Right ventricle myocardium inferior (tissue), 1 donor: ENCODE data around the gene ABCB1. TPM values are rescaled to one million over a fixed set of nuclear protein-coding genes. Genes with fewer than 3 reads are reported as not detected.

Experiments used
- ATAC-seq: fragments of 200-7000 bp; cut with Tn5 transposase; one replicate; pipeline ENCODE4 v1.9.1; 2020; ENCODE audit warnings: mild to moderate bottlenecking, moderate library complexity
- DNase-seq: peaks from one replicate; pipeline ENCODE4 v3.0.0; 2021; ENCODE audit errors: missing footprints
- intact Hi-C: fragments of 100-400 bp; cut with DNase I; formaldehyde crosslinking; loops from one replicate; pipeline ENCODE4 v1.11.0; 2022
- long read RNA-seq: library from polyadenylated mRNA; unstranded; transcript quantifications from one replicate; pipeline ENCODE4 v2.0.0, GENCODE V29; 2021
- total RNA-seq: library from RNA; stranded (reverse); fragmentation: NEBNext Ultra II Directional; extraction: Animal tissue kit (Norgen Biotek cat#: 25700); gene quantifications from one replicate; pipeline ENCODE4 v1.2.1, GENCODE V29; 2021
- donor health status: DM: no; HTN: yes; CAD: no; lungs with severe emphysema.

ABCB1 gene
- total RNA-seq, result 4.5 TPM
- long read RNA-seq, partial matches to known transcripts, result 1 of 2 reads
- long read RNA-seq, other reads (novel, unspliced or antisense), result 1 of 2 reads

GRCh38 chr7:87600130-87601124 is at the start of gene ABCB1:
ABCB1 (minus strand) TSS chr7:87600884; CDS start chr7:87600184, 700 bp downstream.
- ATAC-seq (peak; percentile 71), DNase-seq (peak; percentile 63)
- intact Hi-C loops, result no loop called here

GRCh38 chr7:87648316-87648715 is 47.6 kb upstream of the ABCB1 start:
- intact Hi-C loops, result no loop called here
- DNase-seq, result no peak
- no peak for ATAC-seq

DNA sequence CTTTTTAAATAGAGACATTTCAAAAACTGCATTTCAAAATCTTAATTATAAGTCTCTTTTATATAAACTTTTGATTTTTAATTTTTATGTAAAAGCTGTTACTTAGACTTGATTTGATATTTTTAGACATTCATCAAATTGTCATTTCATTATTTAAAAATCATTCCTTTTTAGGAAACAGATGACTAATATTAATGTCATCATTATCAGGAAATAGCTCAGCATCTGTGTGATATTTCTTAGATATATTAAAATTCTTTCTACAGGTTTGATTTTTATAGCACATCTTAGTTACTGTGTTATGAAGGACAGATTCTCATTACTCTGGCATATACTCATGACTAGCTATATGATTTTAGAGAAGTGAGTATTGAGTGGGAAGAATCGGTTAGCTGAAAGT is 44.8 kb upstream of the ABCB1 start:
- intact Hi-C loops, result no loop called here
- DNase-seq (no peak), ATAC-seq (no peak)

DNA sequence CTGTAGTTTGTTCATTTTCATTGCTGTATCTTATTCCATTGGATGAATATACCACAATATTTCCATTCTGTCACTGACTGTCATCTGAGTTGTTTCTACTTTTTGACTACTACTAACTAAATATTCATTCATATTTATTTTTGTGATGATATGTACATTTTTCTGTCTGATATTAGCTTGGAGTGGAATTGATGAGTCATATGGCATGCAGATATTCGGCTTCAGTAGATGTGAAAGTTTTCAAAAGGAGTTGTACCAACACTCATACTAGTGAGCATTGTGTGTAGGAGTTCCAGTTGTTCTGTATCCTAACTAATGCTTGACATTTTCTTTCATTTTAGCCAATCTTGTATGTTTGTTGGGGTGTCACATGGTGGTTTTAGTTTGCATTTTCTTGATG is 35.2 kb upstream of the ABCB1 start:
- intact Hi-C loops, result no loop called here
- ATAC-seq (no peak), DNase-seq (no peak)

DNA sequence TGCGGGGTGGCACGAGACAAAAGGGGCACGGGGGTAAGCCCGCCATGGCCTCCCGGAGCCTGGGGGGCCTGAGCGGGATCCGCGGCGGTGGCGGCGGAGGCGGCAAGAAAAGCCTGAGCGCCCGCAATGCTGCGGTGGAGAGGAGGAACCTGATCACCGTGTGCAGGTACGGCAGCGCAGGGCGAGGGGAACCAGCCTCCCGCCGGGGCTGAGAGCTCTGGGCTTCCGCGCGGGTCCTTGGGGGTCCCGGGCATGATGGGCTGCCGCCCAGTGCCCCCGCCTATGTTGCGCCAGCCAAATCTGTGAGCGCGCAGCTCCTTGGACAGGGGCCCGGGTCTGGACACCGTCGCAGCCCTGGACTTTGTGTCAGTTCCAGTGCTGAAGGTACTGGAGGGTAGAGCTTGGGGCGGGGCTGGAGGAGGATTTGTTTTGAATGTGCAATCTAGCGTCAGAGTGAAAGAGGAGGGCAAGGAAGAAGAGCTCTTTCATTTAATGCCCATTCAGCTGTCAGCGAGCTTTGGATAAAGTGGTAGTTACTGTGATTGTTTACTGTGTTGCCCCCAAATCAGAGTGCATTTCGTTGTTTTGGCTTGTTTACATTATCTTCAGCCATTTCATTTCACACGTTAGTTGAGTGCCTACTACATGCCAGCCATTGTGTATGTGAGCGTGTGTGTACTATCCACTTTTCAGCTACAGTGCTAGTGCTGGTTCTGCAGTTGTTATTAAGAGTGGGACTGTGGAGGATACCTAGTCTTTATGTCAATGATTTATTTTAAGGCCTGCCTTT is 28.3 kb upstream of the ABCB1 start:
- peak; percentile 58 for DNase-seq
- intact Hi-C loops, result no loop called here
- peak; percentile 34 for ATAC-seq

DNA sequence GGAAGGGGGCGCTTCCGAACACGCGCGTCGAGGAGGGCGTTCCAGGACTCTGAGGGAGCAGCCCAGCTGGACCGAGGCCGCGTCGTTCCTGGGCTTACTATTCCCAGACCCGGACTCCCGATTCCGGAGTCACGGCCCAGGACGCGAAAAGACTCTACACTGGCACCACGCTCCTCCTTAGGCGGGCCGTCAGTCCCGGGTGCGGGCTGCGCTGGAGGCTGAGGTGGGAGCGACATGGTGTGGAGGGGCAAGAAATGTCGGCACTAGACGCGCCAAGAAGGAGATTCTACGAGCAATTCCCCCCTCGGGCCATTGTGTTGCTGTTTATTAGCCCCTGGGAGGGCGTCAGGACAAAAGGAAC is 26.9 kb upstream of the ABCB1 start:
- DNase-seq, result peak; percentile 75
- peak; percentile 12 for ATAC-seq
- intact Hi-C loops, result no loop called here

DNA sequence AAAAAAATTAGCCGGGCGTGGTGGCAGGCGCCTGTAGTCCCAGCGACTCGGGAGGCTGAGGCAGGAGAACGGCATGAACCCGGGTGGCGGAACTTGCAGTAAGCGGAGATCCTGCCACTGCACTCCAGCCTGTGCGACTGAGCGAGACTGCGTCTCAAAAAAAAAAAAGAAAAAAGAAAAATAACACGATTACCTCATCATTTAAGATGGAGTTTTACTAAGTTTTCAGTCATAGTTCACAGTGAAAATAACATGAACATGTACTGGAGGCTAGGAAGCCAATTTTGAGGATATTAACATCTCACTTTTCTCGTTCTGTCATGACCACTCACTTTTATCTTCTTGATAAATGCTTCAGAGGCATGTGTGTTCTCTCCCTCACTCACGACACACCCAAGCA is 24.4 kb upstream of the ABCB1 start:
- no peak for ATAC-seq
- intact Hi-C loops, result no loop called here

DNA sequence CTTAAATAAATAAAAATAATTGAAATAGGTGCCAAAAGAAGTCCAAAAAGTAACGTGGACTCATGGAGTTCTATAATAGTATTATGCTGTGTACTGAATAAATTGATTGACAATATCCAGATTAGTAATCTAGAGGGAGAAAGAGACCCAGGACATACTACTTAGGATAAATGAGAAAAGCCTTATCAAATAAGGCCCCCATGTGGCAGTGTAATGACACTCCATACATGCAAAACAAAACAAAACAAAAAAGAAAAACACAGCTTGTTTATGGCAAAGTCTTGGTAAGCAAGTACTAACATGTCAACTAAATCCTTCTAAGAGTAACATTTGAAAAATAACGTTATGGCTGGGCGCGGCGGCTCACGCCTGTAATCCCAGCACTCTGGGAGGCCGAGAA is 23.9 kb upstream of the ABCB1 start:
- DNase-seq, result no peak
- no peak for ATAC-seq
- intact Hi-C loops, result no loop called here

More for the DNA sequence above, 24.4 kb upstream of the ABCB1 start:
- peak; percentile 32 for DNase-seq

DNA sequence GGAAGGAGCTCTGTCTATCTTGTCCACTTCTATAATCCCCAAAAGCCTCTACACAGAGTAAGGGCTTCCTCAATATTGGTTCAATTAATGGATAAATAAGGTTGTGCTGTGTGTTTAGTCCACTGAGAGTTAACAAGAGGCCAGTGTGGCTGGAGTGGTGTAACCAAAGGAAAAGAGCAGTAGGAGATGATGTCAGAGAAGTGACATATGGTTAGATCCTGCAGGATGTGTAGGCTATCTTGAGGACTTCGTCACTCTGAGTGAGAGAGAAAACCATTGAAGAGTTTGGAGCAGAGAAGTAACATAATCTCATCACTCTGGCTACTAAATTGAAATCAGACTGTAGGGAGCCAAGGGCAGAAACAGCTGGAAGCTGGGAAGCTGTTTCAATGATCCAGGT is 14.5 kb upstream of the ABCB1 start:
- DNase-seq (no peak), ATAC-seq (no peak)
- intact Hi-C loops, result no loop called here

GRCh38 chr7:87609916-87610315 is 9.2 kb upstream of the ABCB1 start:
- no peak for DNase-seq
- ATAC-seq, result no peak
- intact Hi-C loops, result no loop called here

DNA sequence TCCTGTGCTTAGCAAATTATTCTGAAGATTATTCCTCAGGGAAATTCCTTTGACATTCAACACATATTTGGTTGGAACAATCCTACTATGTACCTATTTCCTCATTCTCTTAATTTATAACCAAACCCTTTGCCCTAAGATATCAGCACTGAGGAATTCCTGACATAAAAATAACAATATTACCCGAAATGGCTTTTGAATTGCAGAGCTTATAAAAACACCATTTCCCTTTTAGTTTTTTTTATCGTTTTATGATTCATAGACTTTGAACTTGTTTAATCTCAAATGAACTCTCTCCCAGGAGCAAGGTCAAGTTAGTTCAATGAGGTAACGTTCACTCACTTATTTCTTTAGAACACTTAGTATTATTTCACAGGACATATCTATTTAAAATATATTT is 7.7 kb upstream of the ABCB1 start:
- ATAC-seq (no peak), DNase-seq (no peak)
- intact Hi-C loops, result no loop called here

DNA sequence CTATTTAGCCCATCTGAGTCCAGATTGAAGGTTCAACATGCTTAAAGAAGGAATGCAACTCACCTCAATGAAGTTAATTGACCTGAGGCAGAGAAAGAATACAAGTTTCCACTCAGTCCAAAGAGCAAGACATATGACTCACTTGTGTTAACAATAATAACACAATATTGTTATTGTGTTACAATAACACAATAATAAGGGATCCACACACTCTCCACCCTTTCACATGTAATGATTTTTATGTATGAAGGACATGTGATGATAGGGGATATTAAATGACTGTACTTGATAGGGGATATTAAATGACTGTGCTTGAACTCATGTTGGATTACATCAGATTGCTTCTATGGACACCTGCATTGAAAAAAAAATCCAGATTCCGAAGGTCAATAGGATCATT is 3.6 kb upstream of the ABCB1 start:
- no peak for ATAC-seq
- no peak for DNase-seq
- intact Hi-C loops, result no loop called here

GRCh38 chr7:87599336-87599735 is 1.3 kb downstream of the ABCB1 start:
- no peak for ATAC-seq
- intact Hi-C loops, result no loop called here
- no peak for DNase-seq

DNA sequence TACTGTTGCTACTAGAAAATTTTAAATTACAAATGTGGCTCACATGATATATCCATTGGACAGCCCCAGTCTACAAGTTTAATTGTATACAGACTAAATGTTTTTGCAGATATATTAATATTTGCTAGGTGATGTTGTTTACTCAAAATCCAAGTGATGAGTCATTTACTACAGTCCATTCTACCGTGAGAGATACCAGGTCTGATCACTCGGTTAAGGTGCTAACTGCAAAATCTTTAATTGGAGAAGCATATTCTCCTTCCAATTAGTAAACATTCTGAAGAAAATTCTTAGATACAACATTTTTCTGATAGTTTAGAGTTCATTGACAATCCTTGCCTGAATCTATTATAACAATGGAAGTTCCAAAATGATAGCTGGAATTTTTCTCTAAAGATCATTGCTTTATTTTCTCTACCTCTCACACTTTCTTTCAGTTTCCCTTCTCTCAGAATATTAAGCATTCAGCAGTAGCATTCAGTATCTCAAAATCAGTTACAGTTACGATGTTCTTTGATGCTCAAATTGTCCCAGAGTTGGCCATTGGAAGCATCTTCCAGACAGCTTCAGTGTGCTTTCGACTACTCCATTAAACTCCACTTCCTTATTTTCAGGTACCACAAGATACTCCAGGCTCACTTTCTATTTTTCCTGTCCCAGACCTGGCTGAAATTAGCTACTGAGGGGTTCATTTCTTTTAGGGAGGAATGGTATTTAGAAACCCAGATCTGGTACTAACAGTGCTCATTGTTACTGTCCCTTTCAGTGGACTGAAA is 2.3 kb downstream of the ABCB1 start:
- DNase-seq (no peak), ATAC-seq (no peak)

DNA sequence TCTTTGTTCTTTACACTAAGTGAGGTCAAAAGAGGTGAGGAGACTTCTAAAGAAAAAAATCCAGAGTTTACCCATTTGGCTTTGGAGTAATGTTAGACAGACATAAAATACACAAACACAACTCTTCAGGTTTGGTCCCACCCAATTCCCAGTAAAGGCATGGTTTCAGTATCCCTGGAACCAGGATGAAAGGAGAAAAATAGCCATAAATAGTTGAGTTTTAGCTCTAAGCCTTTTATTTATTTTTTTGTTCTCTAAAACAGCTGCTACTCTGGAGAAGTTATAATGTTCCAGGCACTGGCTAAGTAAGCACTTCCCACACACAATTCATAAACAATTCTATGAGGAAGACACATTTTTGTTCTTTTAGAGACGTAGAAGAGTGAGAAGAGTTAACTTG is 4.0 kb downstream of the ABCB1 start:
- no peak for ATAC-seq
- intact Hi-C loops, result no loop called here

More for the DNA sequence above, 2.3 kb downstream of the ABCB1 start:
- intact Hi-C loops, result no loop called here

DNA sequence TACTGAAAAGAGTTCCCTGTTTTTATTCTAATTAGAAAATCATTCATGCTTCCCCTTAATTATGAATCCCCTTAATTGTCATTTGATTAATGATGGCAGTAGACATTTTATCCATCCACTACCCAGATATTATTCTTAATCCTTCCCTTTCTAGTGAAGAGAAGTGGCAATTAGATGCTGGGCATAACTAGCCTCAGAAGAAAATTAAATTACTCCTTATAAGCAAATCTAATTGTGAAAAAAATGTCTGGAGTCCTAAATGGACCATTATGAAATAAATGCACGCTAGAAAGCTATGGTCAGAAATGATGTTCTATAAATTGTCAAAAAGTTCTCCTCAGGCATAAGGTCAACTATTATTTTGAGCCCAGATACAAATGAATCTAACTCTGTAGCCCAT is 4.5 kb downstream of the ABCB1 start:
- ATAC-seq (no peak), DNase-seq (no peak)
- intact Hi-C loops, result no loop called here

More for the DNA sequence above, 4.0 kb downstream of the ABCB1 start:
- no peak for DNase-seq

DNA sequence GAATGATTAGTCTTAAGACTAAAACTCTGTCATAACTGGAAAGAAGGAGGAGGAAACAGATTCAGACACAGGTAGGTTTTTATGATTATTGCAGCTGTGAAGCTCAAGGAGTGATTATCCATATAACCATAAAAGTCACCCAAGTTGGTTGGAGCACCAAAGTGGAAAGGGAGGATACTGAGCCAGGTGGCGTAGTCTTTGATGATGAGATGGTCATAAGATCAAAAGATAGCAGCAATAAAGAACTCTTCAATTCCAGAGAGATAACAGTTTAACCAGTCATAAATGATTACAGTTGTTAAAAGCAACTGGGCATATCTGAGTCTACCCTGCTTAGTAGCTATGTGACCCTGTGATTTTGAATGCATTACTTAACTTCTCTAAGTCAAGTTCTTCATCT is 8.4 kb downstream of the ABCB1 start:
- intact Hi-C loops, result no loop called here
- ATAC-seq (no peak), DNase-seq (no peak)

DNA sequence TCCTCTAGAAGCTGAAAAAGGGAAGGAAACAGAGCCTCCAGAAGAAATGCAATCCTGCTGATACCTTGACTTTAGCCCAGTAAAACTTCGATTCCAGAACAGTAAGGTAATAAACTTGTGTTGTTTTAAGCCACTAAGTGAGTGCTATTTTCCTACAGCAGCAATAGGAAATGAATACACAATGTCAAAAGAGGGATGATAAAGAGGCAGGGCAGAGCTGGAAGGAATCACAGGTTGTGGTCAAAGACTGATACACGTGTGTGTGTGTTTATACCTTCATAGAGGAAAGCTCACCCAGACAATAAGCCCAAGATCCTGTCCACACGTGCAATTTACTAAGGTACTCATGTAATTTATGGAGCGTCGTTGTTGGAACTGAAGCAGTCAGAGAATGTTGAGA is 9.5 kb downstream of the ABCB1 start:
- ATAC-seq, result no peak
- intact Hi-C loops, result no loop called here

GRCh38 chr7:87590578-87590977 is 10.1 kb downstream of the ABCB1 start:
- DNase-seq (no peak), ATAC-seq (no peak)
- intact Hi-C loops, result no loop called here

More for the DNA sequence above, 9.5 kb downstream of the ABCB1 start:
- no peak for DNase-seq
